GM21786 (cell line): ENCODE data around the gene KDM4B.
"Not testable (repeated sequence)": the region's sequence is repeated elsewhere in the genome, so short reads cannot be mapped to it uniquely, and the experiment has no call there.

Experiments used
- ATAC-seq: cut with Tn5 transposase; IDR thresholded peaks from one replicate; pipeline ENCODE4 v1.9.1; 2021; ENCODE audit not compliant: unreplicated experiment

KDM4B gene

GRCh38 chr19:5012688-5013457, 44.0 kb downstream of the KDM4B start:
- no peak for ATAC-seq

GRCh38 chr19:5013761-5014160, 44.8 kb downstream of the KDM4B start:
- ATAC-seq = no peak

- ATAC-seq = no peak
Measured at GRCh38 chr19:5014941-5015340, 46.0 kb downstream of the KDM4B start.

DNA sequence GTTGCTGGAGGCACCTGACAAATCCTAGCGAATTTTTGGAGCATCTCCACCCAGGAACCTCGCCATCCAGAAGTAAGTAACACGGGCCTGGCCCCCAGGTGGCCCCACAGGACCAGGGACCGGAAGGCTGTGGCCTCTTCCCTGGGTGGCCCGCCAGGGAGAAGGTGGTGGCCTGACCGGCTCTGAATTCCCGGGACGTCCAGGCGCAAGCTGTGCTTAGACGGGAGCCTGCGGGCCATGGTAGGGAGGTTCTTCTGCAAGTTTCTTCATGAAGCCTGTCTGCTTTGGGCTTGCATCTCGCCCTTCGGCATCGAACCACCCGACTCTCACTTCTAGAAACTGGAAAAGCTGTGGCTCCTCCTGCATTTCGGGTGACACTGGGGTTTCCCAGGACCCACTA, 47.4 kb downstream of the KDM4B start:
- ATAC-seq = no peak

GRCh38 chr19:5016781-5017180, 47.9 kb downstream of the KDM4B start:
- ATAC-seq = no peak

GRCh38 chr19:5017235-5017634, 48.3 kb downstream of the KDM4B start:
- ATAC-seq = no peak

- ATAC-seq = no peak
Measured at GRCh38 chr19:5018224-5019015, 49.5 kb downstream of the KDM4B start.

GRCh38 chr19:5020368-5020767, 51.5 kb downstream of the KDM4B start:
- ATAC-seq = no peak

GRCh38 chr19:5021046-5021445, 52.1 kb downstream of the KDM4B start:
- no peak for ATAC-seq

GRCh38 chr19:5022066-5022860, 53.4 kb downstream of the KDM4B start:
- no peak for ATAC-seq

GRCh38 chr19:5023128-5023571, 54.2 kb downstream of the KDM4B start:
- ATAC-seq = no peak

DNA sequence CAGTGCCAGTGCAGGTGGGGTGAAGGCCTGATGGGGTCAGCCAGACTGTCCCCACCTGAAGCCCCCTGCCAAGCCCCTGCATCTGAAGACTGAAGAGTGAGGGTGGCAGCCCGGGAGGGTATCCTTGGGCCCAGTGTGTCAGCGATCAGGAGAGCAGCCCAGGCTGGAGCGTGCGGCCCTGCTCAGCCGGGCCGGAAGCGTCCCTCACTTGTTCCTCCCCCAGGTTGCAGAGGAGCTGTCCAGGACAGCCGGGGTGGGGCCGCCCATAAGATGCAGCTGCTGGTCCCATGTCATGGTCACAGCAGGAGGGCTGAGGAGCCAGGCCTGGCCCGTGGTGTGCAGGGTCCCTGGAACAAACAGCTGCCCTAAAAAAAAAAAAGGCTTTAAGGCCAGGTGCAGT, 55.4 kb downstream of the KDM4B start:
- ATAC-seq = no peak

DNA sequence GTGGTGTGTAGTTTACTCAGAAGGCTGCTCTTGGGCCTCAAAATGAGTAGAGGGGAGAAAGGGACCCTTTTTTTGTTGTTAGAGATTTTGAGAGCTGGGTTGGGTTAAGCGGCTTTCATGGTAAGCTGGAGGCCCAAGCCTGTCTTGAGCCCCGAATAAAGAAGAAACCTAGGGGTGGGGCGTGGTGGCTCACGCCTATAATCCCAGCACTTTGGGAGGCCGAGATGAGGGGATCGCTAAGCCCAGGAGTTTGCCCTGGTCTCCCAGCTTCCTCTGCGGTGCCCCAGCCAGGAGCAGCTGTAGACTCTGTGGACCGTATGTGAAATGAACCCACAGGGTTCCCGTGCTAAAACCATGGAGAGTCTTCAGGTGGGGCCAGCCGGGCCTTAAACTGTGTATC, 56.1 kb downstream of the KDM4B start:
- no peak for ATAC-seq

- ATAC-seq = no peak
Measured at GRCh38 chr19:5026706-5027273, 57.9 kb downstream of the KDM4B start.

DNA sequence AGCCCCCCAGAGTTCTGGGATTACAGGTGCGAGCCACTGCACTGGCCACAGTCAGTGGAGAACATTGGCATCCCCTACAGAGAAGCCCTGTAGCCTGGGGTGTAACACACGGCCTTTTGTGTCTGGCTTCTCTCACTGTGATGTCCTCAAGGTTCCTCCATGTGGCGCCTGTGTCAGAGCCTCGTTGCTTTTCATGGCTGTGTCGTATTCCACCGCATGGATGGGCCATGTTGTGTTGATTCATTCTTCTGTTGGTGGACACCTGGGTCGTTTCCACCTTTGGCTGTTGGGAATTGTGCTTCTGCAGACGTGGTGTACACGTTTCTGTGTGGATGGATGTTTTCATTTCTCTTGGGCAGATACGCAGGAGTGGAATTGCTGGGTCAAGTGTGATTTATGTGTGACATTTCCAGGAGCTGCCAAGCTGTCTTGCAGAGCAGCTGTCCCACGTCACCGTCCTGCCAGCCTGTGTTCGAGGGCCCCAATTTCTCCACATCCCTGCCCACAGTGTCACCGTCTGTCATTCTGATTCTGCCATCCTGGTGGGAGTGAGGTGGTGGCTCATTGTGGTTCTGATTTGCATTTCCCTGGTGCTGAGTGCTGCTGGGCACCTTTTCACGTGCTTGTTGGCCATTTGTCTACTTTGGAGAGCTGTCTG, 59.4 kb downstream of the KDM4B start:
- ATAC-seq = no peak

DNA sequence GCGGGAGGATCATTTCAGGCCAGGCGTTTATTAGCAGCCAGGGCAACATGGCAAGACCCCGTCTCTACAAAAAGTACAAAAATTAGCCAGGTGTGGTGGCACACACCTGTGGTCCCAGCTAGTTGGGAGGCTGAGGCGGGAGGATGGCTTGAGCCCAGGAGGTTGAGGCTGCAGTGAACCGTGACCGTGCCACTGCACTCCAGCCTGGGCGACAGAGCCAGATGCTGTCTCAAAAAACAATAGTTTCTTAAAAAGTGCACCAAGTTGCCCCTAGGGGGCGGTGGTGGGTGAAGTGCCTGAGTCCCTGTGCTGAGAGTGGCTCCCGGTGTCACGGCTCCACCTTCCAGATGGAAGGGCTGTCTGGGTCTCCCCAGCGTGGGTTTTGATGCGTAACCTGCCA, 60.7 kb downstream of the KDM4B start:
- ATAC-seq = not testable (repeated sequence)

DNA sequence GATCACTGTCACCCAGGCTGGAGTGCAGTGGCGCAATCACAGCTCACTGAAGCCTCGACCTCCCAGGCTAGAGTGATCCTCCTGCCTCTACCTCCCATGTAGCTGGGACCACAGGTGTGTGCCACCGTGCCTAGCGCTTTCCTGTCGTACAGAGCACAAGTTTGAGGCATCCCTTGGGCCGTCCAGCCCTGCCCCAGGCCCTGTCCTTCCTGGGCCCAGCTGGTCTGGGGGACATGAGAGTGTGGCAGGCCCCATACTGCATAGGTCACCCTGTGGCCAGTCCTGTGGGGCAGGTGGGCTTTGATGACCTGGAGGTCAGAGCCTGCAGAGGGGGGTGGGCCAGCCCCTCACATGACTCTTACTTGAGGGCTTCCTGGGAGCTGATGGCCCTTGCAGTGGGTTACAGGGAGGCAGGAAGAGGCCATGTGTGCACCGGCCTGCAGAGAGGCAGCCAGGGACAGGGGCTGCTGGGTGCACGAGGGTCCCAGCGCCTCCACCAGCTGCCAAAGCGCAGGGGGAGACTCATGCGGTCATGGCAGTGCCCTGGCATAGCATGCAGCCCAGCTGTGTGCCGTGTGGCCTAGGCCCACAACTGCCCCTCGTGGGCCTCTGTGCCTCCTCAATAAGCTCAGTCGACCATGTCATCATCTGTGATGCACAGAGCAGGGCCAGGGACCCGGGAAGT, 61.4 kb downstream of the KDM4B start:
- no peak for ATAC-seq

- ATAC-seq = no peak
Measured at GRCh38 chr19:5030822-5031221, 61.9 kb downstream of the KDM4B start.

DNA sequence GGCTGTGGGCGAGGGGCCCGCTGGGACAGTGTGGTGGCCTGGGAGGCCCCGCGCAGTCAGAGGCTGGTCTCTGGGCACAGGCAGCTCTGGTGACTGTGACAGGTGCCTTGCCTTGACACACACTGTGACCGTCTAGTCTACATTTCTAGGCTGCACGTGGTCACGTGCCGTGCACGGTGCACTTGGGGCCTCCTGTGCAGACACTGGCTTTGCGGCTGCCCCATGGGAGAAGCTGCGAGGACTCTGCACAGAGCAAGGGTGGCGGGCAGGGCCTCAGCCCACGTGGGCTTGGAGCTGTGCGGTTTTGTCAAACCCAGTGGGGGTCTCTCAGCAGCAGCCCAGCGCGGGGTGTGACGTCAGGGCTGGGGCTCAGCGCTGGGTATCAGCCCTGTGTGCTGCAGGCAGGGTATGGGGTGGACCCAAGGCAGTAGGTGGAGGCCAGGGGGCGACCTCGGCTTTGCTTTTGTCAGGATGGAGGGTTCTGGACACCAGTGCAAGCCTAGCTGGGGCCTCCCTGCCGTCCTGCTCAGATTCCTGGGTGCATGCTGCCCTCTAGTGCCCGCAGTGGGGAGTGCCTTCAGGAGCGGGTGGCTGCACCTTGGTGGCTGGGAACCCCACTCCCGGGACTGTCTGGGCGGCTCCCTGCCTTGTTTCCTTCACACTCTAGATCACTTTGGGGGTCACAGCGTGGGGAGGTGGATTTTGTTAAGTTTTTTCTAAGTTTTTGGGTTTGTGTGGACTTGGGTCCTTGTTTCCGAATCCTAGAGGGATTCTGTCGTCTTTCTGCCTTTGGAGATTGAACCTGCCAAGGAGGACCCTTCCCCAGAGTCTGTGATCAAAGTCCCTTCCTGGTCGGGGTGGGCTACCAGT, 62.6 kb downstream of the KDM4B start:
- no peak for ATAC-seq
